GM18907 (cell line): ENCODE results near the gene ANKRD28.
"Not testable (repeated sequence)": the region's sequence is repeated elsewhere in the genome, so short reads cannot be mapped to it uniquely, and the experiment has no call there.

Experiments
- ATAC-seq: cut with Tn5 transposase; IDR thresholded peaks from one replicate; pipeline ENCODE4 v1.9.1; 2021; ENCODE audit warnings: mild to moderate bottlenecking, moderate library complexity; ENCODE audit not compliant: unreplicated experiment

The ANKRD28 gene

DNA sequence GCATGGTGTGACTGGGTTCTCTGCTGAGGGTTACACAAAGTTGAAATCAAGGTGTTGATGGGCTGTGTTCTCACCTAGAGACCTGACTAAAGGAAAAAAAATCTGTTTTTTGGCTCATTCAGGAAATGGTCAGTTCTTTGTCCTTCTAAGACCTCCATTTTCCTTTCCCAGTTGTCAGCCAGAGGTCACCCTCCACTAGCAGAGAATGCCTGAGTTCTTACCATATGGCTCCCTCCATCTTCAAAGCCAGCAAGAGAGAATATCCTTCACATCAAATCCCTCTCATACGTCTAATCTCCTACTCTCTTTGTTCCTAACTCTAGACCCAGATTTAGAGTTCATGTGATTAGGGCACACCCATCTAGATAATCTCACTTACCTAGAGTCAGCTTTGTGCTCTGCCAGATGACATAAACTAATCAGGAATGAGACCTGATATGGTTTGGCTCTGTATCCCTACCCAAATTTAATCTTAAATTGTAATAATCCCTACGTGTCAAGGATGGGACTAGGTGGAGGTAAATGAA lies 19.4 kb downstream of the ANKRD28 start:
- no peak for ATAC-seq

DNA sequence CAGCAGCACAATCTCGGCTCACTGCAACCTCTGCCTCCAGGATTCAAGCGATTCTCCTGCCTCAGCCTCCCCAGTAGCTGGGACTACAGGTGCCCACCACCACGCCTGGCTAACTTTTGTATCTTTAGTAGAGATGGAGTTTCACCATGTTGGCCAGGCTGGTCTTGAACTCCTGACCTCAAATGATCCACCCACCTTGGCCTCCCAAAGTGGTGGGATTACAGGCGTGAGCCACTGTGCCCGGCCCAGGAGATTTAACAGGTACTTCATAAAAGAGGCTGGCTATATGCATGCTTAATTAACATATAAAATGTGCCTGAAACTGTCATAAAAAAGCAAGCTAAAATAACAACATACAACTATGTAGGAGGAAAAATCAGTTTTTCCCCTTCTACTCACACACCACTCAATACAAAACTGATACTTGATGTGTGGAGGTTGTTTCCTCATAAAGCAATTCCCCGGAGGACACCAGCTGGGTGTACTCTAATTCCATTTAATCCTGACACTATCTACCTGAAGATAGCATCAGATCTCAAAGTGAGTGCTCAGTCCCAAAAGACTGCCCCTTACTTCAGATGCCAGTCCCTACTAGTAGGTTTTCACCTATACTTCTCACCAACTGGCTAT lies 22.7 kb downstream of the ANKRD28 start:
- ATAC-seq, result peak; percentile 78

DNA sequence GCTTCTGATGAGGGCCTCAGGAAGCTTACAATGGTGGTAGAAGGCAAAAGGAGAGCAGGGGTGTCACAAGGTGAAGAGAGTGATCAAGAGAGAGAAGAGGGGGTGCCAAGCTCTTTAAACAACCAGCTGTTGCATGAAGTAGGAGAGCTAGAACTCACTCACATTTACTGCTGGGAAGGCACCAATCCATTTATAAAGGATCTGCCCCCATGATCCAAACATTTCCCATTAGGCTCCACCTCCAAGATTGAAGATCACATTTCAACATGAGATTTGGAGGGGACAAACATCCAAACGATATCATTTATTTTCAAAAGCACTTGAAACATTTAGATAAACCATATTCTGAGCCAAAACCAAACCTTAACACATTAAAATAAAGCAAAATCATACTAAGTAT lies 26.3 kb downstream of the ANKRD28 start:
- ATAC-seq, result no peak

DNA sequence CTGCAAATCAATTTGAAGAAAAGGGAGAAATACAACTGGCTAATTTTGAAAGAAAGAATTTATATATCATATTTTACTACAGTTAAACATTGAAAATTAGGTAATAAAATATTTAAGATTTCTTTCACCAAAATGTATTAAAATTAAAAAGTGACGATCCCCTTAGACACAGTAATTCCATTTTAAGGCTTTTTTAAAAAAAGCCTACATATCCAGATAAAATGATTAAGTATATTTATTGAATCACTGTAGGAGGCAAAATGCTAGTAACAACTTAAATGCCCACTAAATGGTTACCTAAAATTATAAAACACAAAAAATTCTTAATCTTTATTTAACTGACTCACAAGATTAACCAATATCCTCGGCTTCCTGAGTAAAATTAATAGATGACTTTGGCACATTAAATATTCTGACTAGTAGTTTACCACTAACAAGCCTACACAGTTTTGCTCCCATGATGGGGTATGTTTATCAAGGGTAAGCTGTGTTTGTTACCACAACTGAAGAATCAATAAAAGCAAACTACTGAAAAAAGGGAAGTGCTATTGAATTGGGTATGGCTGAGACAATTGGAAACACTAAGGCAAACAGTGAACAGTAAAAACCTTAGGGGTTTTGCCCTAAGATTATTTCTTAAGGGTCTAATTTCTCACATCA lies 28.4 kb downstream of the ANKRD28 start:
- ATAC-seq, result peak; percentile 40

DNA sequence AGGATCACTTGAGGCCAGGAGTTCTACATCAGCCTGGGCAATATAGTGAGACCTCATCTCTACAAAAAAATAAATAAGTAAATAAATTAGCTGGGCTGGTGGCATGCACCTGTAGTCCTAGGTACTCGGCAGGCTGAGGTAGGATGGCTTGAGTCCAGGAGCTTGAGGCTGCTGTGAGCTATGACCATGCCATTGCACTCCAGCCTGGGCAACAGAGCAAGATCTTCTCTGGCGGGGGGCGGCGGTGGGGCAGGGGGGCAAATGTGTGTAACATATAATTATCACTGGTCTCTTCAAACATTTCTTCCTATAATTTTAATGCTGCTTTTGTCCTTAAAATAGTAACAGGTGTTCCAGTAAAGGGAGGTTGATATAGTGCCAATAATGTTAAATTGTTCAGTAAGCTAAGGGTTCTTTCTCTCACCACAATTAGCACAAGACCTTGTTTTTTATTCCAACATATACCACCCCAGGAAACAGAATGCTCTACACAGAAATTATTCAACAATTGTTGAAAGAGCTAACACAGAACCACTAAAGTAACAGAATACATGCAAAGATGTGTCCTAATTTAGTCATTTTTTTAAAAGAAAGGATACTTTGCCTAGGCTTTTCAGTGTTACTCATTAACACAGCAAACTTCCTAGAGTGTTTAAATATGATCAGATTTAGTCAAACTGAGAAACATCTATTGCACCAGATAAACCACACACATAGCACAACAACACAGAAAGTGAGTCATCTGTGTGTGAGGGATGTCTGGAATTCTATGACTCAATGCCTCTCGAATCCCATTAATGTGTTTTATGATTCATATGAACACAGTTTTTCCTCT lies 29.1 kb downstream of the ANKRD28 start:
- ATAC-seq, result peak; percentile 91

DNA sequence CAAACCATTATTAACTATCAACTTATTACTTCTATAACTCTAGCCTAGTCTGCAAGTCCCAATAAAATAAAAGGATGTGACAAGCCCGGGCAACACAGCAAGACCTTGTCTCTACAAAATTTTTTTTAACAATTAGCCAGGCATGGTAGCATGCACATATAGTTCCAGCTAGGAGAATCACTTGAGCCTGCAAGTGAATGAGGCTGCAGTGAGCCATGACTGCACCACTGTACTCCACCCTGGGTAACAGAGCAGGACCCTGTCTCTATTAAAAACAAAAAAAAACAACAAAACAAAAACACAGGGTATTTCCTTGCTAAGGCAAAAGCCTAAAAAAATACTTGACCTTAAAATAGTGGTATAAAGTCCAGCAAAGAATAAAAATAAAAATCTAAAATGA lies 31.4 kb downstream of the ANKRD28 start:
- ATAC-seq, result no peak

DNA sequence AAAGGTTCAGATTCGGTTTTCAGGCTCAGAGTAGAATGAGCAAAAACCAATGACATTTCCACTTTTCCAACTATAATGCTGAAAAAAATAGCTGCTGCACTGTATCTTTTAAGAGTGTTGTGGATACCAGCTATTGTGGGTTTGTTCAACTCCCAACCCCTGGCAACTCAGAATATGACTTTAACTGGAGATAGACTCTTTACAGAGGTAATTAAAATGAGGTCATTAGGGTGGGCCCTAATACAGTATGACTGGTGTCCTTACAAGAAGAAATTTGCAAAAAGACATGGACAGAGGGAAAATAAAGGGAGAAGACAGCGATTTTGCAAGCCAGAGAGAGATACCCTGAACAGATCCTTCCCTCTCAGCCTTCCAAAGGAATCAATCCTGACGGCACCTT lies 39.5 kb downstream of the ANKRD28 start:
- no peak for ATAC-seq

DNA sequence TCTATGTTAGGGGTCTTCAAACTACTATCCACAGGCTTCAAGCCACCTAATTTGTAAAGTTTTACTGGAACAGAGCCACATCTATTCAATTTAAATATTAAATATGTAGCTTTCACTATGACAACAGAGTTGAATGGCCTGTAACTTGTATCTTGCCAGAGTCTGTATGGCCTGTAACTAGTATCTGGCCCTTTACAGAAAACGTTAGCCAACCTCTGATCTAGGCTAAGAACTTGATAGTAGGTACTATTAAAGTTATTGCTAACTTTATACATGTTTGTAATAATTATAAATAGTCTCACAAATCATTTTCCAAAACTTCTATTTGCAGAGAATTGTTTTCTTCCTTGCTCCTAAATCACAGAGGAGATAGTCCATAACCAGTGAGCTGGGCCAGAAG lies 40.0 kb downstream of the ANKRD28 start:
- ATAC-seq, result no peak

DNA sequence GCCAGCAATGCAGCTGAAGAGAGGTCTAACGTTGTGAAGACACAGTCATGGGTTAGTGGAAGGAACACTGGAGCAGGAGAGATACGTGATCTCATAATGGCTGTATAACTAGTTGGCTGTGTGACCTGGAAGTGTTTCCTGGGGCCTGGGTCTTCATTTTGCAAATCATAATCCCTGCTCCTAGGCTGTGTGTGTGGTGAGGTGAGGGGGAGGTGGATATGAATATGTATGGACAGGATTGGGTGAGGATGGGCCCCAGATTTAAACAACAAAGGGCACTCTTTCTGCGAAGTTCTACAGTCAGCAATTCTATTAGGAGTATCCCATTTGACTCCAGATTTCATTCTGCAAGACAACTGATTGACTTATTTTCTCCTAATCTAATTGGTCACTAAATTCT lies 41.3 kb downstream of the ANKRD28 start:
- ATAC-seq, result no peak

DNA sequence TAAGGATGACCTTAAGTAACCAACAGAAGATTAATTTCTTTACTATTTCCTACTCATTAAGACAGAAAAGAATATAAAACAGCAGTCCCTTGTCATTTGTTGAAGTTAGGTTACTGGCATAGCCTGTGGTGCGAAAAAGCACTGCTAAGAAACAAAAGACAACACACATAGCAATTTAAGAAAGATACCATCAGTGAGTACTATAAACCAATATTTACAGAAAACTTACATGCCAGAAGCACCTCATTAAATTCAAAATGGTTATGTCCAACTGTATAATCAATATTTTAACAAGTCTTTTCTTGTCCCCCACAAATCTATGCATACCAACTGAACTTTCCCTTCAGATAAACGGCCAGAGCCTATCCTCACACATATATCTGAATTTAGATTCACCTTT lies 42.0 kb downstream of the ANKRD28 start:
- no peak for ATAC-seq

DNA sequence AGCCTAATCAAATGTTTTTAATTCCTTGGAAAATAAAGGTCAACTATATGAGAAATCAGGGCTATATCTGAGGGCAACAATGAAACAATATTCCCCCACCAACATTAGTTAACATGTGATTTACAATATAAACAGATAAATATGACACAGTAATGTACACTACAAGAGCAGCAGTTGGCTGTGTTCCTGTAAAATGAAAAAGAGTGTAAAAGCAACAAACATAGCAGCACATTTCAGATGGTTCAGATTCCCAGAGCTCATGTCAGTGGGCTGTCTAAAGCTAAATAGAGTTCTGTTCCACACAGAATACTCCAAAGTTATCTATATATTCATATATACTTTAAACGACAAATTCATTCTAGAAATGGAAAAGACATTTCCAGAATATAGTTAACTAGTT lies 42.6 kb downstream of the ANKRD28 start:
- ATAC-seq, result no peak

DNA sequence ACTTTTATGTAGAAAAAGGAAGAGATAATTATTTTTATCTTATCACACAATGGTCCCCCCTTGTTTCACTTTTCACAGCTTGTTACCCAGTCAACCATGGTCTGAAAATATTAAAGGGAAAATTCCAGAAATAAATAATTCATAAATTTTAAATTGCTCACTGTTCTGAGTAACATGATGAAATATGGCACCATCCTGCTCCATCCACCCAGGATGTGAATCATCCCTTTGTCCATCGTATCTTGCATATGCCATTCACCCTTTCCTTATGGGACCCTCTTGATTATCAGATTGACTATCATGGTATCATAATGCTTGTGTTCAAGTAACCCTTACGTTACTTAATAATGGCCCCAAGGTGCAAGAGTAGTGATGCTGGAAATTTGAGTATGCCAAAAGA lies 43.7 kb downstream of the ANKRD28 start:
- ATAC-seq, result no peak

DNA sequence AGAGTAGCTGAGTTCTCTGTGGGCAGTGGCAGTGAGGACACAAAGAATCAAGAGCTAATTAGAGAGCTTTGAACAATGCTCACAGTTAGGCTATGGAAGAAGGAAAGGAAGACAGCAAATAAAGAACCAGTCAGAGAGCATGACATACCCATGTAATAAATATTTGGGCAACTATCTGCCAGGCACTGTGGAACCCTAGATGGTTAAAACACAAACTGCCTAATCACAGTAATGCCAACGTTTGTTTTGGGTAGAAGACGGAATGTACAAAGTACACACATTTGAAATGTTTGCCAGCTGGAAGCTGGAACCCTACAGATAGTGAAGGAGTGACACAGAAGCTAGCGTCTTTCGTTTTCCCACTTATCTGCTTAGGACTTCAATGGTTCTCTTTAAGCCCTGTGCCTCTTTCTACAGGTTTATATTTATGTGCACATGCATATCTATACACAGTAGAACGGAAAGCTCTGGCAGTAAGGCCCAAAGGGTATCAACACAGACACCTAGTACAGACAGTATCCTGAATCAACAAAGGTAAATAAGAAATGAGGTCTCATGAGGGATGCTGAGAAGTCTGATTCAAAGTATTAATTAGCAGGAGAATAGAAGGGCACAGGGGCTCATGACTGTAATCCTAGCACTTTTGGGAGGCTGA lies 44.6 kb downstream of the ANKRD28 start:
- ATAC-seq, result no peak

DNA sequence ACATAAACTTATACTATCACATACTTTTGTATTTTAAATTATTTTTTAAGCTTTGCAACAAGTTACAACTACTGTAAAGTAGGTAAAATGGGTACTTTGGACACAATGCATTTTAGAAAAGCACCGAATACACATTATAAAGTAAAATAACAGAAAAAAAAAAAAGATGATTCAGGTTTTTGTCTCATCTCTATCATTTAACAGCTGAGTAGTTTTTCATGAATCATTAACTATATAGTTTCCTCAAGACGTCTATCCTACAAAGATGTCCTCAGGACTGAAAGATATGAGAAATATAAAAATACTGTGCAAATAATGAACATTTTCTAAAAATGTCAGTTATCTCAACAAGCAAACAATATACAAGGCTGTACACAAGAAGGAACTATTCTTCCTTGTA lies 46.9 kb downstream of the ANKRD28 start:
- no peak for ATAC-seq

DNA sequence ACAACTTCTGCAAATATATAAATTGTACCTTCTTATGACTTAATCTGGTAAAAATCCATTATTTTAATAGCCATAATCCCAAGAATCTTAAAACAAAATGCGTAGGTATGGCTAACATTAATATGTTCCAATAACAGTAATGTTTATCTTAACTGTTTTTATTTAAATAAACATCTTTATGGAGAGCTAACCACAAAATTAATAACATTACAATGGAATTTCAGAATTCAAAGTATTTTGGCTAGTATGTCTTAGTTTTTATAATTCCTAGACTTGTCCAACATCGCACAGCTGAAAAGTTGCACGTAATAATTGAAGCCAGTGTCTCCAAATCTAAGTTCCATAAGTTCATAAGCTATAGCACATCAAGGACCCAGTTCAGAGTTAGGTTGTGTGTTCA lies 47.6 kb downstream of the ANKRD28 start:
- no peak for ATAC-seq

DNA sequence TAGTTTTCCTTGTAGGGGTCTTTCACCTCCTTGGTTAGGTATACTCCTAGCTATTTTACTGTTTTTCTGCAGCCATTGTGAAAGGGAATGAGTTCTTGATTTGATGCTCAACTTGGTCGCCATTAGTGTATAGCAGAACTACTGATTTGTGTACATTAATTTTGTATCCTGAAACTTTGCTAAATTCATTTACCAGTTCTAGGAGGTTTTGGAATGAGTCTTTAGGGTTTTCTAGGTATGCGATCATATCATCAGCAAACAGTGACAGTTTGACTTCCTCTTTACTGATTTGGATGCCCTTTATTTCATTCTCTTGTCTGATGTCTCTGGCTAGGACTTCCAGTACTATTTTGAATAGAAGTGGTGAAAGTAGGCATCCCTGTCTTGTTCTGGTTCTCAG lies 51.9 kb downstream of the ANKRD28 start:
- not testable (repeated sequence) for ATAC-seq

DNA sequence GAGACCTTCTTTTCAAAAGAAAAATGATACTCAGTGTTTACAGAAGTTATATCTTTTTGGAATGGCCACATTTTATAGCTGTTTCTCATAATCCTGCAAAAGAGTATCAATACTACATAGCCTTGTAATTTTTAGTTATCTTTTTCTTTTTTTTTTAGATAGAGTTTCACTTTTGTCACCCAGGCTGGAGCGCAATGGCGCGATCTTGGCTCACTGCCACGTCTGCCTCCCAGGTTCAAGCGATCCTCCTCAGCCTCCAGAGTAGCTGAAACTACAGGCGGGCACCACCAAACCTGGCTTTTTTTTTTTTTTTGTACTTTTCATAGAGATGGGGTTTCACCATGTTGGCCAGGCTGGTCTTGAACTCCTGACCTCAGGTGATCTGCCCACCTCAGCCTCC lies 53.6 kb downstream of the ANKRD28 start:
- no peak for ATAC-seq

DNA sequence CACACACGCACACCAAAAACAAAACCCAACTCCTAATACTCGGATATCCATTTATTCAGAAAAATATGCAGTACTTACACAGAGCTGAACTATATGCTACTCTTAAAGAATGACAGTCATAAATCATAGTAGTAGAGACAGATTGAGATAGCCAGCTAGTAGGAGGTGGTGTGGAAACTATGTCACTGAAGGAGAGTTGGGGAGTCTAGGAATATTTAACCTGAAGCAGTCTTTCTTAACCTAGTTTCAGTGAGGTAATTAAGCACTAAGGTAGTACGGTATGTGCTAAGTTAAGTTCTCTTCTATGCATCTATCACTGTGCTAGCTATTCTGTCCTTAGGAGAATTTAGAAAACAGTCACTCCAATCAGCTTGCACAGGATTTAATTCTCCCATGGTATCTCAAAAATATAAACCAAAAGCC lies 54.2 kb downstream of the ANKRD28 start:
- no peak for ATAC-seq

DNA sequence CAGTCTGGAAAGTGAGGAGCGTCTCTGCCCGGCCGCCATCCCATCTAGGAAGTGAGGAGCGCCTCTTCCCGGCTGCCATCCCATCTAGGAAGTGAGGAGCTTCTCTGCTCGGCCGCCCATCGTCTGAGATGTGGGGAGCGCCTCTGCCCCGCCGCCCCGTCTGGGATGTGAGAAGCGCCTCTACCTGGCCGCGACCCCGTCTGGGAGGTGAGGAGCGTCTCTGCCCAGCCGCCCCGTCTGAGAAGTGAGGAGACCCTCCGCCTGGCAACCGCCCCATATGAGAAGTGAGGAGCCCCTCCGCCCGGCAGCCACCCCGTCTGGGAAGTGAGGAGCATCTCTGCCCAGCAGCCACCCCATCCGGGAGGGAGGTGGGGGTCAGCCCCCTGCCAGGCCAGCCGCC lies 55.5 kb downstream of the ANKRD28 start:
- ATAC-seq, result not testable (repeated sequence)

DNA sequence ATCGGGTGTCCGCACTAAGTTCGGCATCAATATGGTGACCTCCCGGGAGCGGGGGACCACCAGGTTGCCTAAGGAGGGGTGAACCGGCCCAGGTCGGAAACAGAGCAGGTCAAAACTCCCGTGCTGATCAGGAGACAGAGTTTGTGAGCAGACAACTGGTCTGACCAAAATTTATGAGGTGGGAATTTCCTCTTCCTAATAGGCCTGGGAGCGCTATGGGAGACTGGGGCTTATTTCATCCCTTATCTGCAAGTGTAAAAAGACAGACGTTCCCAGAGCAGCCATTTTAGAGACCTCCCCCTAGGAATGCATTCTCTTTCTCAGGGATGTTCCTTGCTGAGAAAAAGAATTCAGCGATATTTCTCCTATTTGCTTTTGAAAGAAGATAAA lies 59.2 kb downstream of the ANKRD28 start:
- ATAC-seq, result not testable (repeated sequence)

DNA sequence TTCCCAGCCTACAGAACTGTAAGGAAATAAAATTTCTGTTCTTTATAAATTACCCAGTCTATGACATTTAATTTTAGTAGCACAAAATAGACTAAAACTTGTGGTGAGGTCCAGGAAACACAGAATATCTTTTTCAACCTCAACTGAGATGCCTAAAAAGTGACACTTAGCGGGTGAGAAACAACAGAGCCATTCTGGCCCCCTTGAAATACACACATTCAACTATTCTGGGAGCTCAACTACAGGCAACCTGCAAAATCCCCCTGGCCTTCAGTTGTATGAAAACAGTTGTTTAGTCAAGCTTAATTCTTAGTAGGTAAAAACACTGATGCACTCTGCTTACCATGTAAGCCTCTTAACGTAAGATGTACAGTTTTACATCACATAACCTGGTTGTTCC lies 66.8 kb downstream of the ANKRD28 start:
- no peak for ATAC-seq
